ENCODE results near the gene SLIT3.

Gene SLIT3

DNA sequence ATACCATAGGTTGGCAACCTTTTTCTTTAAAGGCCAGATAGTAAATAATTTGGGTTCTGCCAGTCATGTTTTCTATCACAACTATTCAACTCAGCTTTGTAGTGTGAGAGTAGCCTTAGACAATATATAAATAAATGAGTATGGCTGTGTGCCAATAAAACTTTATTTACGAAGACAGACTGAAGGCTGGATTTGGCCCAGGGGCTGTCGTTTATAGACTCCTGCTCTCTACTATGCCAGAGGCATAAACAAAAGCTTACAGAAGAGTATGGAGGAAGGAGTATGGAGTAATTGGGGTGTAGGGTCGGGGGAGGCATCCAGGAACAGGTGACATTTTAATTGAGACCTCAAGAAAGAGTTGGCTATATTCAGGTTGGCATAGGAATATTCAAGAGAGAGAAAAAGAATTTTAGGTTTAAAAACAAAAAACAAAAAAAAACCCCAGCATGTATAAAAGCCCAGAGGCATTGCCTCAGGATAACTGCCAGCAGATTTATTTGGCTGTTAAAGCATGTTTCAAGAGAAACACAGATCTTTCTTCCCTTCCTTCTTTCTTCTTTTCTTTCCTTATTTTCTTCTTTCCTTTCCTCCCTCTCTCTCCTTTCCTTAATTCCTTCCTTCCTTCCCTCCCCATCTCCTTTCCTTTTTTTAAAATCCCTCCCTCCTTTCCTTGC, 39.9 kb downstream of the SLIT3 start:
- no peak for DNase-seq

DNA sequence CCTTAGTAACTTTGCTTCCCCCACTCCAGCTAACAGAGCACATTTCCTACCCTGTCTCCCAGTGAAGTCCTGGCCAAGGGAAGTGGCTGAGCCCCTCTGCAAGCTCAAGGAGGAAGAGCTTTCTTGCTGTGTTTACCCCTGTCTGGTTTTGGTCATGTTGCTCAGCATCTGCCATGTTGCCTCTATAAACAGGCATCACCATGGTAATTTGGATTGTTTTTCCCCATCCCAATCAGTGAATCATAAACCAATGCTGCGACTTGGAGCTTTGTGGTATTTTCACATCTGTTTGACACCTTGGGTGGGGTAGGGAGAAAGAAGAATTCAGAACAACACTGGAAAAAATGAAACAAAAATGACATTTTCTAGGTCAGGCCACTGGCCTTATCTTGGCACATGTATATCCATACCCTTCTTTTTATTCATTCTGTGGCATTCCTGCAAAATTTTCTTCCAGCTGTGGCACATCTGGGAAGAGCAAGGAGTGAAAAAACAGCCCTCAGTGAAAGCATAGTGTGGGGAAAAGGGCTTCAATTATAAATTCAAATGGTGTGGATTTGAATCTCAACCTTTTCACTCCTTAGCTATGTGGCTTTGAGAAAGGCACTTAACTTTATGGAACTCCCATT, 42.5 kb downstream of the SLIT3 start:
- no peak for DNase-seq

DNA sequence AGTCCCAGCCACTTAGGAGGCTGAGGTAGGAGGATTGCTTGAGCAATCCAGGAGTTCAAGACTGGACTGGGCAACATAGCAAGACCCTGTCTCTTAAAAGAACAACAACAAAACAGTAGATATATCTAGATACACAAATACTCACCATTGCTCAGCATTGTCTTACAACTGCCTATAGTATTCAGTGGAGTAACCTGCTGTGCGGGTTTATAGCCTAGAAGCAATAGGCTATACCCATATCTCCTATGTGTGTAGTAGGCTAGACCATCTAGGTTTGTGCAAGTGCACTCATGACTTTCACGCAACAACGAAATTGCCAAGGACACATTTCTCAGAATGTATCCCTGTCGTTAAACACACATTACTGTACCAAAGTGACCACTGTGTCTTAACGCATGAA, 44.7 kb downstream of the SLIT3 start:
- no peak for DNase-seq

DNA sequence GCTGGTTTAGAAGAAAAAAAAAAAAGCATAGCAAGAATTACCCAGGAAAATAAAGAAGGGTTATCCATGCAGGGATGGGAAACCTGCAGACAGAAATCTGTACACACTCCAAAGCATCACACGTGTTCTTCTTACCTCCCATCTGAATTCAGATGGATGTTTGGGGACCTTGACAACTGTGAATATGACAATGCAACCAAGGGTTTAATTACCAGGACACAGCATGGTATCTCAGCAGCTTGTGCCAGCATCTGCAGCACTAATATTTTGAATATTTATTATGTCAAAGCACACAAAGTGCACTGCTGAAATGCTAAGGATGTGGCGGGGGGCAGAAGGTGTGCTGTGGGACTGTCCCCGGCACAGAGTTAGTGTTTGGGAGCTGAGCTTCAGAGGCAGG, 47.9 kb downstream of the SLIT3 start:
- DNase-seq, result no peak

DNA sequence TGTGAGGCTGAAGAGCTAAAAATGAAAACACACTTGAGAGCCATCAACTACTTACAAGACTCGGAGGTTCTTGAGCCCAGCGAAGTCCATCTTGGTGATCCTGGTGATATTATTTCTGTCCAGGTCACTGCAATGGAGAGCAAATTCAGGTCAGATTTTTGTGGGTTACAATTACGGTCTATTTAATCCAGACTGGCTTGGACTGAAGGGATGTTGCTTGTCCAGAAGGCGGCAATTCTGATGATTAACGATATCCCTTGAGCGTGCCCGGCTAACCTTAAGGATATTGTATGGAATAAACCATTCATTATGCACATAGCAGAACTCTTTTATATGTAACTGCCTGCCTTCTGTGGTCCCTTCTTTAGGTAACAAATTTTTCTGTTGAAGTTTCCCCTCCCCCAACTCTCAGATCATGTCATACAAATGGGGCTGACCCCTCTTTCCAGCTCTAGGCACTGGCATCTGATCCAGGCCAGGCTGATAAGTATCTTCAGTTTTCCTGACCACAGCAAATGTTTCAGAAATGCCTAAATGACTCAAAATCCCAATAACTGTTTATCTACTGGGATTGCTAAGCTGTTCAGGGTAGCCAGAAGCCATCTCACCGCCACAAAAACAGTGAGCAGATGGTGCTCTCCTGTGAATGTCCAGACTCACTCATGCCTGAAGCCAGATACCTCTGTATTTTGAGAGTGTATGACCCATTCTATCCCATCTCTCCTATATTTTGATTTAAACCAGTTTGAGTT, 49.4 kb downstream of the SLIT3 start:
- no peak for DNase-seq

DNA sequence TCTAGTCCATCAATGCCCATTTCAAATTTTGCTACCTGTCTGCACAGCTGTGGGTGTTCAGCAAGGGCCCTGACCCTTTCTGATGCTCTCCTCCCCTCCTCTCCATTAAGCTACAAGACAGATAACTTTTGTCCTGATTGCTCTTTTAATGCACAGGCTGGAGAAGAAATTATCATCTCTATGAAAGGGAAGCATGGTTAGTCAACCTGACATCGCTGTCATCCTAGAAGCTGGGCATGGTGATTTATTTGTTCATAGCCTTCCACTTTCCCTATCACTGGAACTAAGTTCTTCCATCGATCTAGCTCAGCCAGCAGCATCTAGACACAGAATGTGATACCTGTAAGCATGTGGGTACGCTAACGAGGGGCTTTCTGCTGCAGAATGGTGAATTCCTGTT, 50.1 kb downstream of the SLIT3 start:
- DNase-seq, result no peak

GRCh38 chr5:169248996-169249395, 51.9 kb downstream of the SLIT3 start:
- no peak for DNase-seq

DNA sequence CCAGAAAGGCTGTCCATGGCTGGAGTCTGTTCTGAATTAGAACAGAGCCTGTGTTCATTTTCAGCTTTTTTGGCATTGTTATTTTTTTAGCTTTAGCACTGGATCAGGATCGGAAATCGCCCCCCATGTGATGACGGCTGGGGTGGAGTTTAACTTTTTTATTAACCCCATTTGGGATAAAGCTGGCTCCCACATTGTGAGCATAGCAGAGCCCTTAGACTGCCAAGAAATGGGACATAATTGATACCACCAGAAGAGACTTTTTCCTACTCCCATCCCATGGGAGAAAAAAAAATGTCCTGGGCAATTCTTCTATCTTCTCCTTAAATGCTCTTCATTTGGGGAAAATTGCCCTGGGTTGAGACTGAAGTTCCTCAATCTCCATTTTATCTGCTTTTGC, 52.4 kb downstream of the SLIT3 start:
- DNase-seq, result peak; percentile 43

GRCh38 chr5:169244812-169245211, 56.1 kb downstream of the SLIT3 start:
- DNase-seq, result no peak

DNA sequence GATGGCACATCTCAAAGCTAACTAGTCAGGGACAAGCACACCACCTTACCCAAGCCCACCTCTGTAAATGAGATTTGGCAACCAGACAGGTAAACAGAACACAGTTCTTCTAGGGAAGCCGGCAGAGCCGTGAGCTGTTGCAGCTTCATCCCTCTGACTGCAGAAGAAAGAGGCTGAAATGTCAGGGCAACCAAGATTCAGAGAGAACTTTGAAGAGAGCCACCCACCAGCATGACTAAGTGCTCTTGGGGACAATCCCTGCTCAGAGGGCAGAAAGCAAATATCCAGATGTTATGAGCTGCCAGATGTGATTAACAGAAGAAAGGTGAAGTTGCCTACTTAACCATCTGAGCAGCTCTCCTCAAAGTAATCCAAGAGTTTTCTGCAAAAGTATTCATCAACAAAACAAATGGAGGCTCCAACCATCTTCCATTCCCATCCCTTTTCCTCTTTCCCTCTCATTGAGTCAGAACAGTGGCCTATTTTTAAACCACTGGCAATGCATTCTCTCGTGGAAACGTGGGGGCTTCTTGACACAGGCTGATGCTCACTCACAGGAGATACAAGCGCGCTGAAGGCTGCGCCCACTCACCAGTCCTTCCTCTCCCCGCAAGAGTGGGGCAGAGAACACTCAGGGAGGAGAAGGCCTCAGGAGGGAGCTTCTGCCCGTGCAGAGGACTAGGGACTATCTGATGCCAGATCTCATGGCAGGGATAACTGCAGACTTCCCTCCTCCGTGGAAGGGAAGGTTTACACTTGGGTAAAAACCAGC, 57.1 kb downstream of the SLIT3 start:
- no peak for DNase-seq

- DNase-seq, result no peak
Observed at GRCh38 chr5:169242849-169243186, 58.1 kb downstream of the SLIT3 start.

DNA sequence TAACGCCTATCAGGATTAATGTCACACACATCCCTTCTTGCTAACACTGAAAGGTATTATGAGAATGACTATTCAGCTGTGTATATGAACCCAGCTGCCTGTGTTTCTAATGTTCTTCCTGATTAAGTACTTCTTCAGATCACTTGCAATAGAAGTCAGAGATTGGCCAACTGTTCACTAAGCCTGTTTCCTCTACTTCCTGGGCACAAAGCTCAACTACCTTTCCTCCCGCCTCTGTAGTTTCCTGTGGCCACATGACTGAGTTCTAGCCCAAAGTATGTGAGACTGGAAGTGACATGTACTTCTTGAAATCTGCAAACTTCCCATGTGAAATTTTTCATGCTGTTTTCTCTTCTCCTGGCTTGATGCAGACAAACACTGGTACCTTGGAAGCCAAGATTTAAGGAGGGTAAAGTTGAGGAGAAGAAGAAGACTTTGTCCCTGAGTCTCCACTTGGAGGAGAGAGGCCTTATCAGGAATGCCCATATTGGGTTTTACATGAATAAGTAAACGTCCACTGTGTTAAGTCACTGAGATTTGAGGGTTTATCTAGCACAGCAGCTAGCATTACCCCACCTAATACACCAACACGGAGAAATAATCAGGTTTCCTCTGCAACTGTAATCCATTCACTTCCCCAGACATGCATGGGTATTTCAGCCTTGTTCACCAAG, 58.6 kb downstream of the SLIT3 start:
- no peak for DNase-seq

DNA sequence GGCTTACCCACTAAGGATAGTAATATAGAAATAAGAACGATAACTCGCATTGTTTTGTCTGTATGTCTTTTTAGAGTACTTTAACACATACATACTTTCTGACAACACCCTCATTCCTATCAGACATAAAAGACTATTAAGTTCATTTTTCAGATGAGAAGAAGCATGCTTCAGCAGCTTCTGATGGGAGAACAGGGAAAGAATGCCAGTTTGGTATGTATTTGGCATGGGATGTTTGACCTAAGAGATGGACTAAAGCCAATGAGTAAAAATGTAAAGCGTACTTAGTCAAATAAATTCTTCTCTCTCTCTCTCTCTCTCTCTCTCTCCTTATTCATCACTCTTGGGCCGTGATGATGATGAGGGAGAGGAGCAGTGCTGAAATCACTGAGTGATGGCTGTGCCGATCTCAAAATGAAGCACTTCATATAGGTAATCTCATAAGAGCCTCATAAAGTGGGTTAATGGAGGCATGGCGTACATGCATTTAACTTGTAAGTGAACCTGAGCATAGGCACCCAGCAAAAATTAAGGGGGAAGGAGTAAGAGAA, 71.5 kb downstream of the SLIT3 start:
- no peak for DNase-seq

DNA sequence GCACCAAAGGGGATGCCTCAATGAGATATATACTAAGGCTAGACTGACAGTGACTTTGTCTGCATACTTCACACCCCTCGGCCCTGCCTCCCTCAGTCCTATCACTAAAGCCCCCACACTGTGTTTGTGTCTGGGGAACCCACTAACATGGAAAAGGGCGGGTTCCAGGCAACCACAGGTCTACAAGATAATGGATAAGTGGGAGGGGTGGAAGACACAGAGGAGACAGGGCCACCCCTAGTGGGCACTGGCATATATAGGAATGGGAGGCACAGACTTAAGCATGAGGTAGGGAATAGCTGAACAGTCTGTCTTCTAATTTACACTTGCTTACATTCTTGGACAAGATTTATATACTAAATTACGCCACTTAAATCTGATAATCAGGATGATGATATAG, 74.0 kb downstream of the SLIT3 start:
- DNase-seq, result no peak

- DNase-seq, result no peak
Observed at GRCh38 chr5:169225830-169226356, 75.0 kb downstream of the SLIT3 start.

DNA sequence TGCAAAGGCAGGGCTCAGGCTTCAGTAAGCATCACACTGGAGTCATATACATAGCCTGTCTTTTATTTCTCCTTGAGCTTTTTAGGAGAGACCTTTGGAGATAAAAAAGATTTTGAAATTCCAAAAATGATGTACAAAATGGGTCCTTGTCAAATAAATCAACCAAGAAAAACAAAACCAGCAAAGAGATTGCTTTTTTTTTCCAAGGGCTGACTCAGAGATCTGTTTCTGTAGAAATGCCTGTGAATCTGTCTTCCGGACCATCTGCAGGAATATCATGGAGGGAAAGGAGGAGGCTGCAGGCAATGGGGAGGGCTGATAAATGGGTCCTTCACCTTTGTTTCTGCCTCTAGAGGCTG, 77.4 kb downstream of the SLIT3 start:
- DNase-seq, result no peak

DNA sequence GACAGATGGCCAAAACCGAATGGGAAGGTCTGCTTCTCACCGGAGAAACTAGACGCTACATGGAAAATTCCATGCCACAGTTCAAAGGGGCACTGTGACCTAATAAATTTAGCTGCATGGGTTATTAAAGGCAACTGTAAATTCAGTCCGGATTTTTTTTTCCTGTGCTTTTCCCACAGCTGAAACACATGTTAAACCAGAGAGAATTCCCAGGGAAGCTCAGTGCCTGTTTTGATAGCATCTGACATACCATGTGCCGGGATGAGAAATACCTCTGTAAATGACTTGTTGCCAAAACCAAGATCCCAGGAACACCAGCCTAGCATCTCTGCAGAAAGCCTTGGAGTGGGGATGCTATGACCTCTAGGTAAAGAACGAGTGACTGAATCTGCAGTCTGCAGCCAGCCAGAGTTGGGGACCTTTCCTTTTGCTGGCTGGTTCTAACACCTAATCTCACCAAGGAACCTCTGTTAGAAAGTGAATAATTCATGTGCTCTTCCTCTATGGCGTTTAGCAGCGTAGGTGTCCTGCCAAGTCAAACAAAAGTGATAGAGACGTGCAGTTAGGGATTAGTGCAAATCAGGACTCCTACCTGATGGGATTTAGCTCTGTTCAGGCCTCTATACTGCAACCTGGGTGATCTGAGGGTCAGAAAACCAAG, 77.9 kb downstream of the SLIT3 start:
- DNase-seq, result no peak

GRCh38 chr5:169221519-169221918, 79.4 kb downstream of the SLIT3 start:
- DNase-seq, result no peak

DNA sequence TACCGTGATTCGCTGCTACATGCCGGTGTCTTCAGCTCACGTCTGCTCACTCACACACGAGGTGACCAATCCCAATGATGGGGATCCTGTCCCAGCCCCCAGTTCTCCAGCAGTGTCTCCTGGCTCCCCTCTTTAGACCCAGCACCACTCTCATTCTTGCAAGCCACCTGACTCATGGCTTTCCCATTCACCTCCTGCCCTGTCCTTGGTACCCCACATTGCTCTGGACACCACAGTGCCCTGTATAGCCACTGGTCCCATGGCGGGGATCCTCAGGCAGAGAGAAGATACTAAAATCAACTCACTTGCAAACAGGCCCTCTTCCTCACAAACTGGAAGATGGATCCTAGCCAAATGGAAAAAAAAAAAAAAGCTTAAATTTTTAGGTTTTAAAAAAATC, 81.0 kb downstream of the SLIT3 start:
- DNase-seq, result no peak

GRCh38 chr5:169219351-169219750, 81.6 kb downstream of the SLIT3 start:
- no peak for DNase-seq

DNA sequence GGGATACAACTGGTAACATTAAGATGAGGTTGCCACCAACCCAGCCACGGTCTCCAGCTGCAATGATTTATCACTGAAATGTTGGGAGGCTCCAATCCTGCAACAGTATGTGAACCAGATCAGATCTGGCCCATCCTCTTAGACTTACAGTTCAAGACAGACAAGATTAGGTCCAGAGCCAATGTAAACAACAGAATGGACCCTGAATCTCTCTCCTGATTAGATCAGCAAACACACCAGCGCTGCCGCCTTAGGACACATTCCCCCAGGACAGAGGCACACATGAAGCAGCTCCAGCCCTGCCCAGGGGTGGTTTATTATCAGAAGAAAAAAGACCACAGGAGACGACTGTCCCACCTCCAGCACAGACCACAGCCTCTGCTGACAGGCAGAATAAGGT, 82.1 kb downstream of the SLIT3 start:
- no peak for DNase-seq

GRCh38 chr5:169218176-169218575, 82.8 kb downstream of the SLIT3 start:
- DNase-seq, result no peak

Measured in left hindlimb (tissue), 1 donor.